ENCODE results near the gene FBXW7. TPM values are rescaled to one million over a fixed set of nuclear protein-coding genes. Genes with fewer than 3 reads are reported as not detected.

Gene FBXW7
- total RNA-seq, 1 experiment from 2014 or later: 27.1 TPM

DNA sequence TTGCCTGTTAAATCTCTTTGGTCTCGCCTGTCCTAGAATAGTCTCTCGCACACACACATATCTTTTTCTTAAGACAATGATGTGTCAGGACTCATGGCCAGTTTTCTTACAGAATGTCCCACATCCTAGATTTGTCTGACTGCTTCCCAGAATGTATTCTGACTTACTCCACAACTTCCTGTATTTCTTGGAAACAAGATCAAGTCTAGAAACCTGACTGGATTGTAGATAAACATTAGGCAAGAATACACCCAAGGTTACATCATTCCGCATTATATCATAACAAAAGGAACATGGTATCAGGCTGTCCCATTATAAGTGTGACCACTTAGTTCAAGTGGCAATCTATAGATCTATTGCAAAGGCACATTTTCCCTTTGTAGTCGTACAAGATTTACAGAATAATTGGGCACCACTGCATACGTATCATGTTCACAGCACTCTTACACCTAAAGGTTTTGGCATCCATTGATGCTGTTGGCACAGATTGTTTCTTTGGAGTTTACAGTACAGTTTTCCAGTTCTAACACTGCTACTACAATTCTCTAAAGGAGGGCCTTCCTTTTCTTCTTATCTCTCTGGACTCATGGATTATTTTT lies 56.4 kb downstream of the FBXW7 start:
- Histone ChIP-seq H3K79me2 (ENCODE audit: insufficient read depth, low read length) (no peaks in the 10 kb centered on the region; the same call in 1 of the 2 replicates), H4K91ac (ENCODE audit: insufficient read length, low read depth, low read length) (no peak overlapping the region), H3K56ac (ENCODE audit: insufficient read length, low read depth, low read length) (no peak overlapping the region), H3K23me2 (ENCODE audit: insufficient read length, low read depth, low read length, poor library complexity, severe bottlenecking) (no peaks in the 10 kb centered on the region), H2AFZ (ENCODE audit: low read length) (no peak overlapping the region), H4K8ac (replicated peaks; ENCODE audit: insufficient read length, low read depth, low read length) (no peak overlapping the region), H3K27me3 (ENCODE audit: insufficient read depth, low read length) (no peaks in the 10 kb centered on the region), H3K9ac (ENCODE audit: extremely low read depth, insufficient read length, low read length) (no peak overlapping the region), H2BK5ac (ENCODE audit: insufficient read length, low read length) (no peak overlapping the region), H4K20me1 (ENCODE audit: control insufficient read depth, insufficient read depth, insufficient read length) (no peaks in the 10 kb centered on the region), H4K5ac (ENCODE audit: insufficient read length, low read depth, low read length) (no peak overlapping the region), H2BK15ac (ENCODE audit: low read depth, low read length) (no peak overlapping the region), H3K4me1 (ENCODE audit: insufficient read depth, low read length) (no peaks in the 10 kb centered on the region), H3K14ac (ENCODE audit: insufficient read depth, low read length) (no peak overlapping the region), H2BK12ac (ENCODE audit: insufficient read length, low read depth, low read length) (no peak overlapping the region), H2BK20ac (ENCODE audit: low read depth, low read length, poor library complexity, severe bottlenecking) (no peak overlapping the region), H3K9me3 (ENCODE audit: control insufficient read depth, low read depth, low read length) (no peaks in the 10 kb centered on the region), H3K4me2 (ENCODE audit: insufficient read depth, insufficient read length, low read length) (no peak overlapping the region), H3K4ac (ENCODE audit: low read depth, low read length) (no peak overlapping the region), H3K79me1 (ENCODE audit: insufficient read depth, low read depth, low read length, poor library complexity, severe bottlenecking) (peaks cover 3% of the 10 kb centered on the region), H3K27ac (ENCODE audit: insufficient read length, low read depth, low read length) (no peak overlapping the region), H2AK5ac (ENCODE audit: insufficient read length, low read length) (no peak overlapping the region), H2BK120ac (ENCODE audit: low read depth, low read length, poor library complexity, severe bottlenecking) (no peak overlapping the region), H3T11ph (ENCODE audit: low read length) (no peak overlapping the region), H3K23ac (ENCODE audit: insufficient read length, low read depth, low read length) (no peak overlapping the region), H3K18ac (ENCODE audit: insufficient read length, low read depth, low read length) (no peak overlapping the region)
- DNase-seq: no peak
- no peak overlapping the region for H3K4me3 Mint-ChIP-seq
- H3K4me1 Mint-ChIP-seq: peaks cover 3 to 9% of the 10 kb centered on the region in 2 experiments; a peak in 1 of 4 replicates
- no peaks in the 10 kb centered on the region for H3K27me3 Mint-ChIP-seq (ENCODE audit: low read depth)
- TF ChIP-seq, protein P1, sequence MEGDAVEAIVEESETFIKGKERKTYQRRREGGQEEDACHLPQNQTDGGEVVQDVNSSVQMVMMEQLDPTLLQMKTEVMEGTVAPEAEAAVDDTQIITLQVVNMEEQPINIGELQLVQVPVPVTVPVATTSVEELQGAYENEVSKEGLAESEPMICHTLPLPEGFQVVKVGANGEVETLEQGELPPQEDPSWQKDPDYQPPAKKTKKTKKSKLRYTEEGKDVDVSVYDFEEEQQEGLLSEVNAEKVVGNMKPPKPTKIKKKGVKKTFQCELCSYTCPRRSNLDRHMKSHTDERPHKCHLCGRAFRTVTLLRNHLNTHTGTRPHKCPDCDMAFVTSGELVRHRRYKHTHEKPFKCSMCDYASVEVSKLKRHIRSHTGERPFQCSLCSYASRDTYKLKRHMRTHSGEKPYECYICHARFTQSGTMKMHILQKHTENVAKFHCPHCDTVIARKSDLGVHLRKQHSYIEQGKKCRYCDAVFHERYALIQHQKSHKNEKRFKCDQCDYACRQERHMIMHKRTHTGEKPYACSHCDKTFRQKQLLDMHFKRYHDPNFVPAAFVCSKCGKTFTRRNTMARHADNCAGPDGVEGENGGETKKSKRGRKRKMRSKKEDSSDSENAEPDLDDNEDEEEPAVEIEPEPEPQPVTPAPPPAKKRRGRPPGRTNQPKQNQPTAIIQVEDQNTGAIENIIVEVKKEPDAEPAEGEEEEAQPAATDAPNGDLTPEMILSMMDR (conservative IDR thresholded peaks at IDR 0.05): no peak
- peaks cover 3 to 12% (median 4%) of the 10 kb centered on the region in 3 experiments; a peak in 5 of 7 replicates for H3K36me3 Mint-ChIP-seq (ENCODE audit: insufficient read depth in 1 of 3, low read depth in 3 of 3)
- H3K9me3 Mint-ChIP-seq: peaks cover 0 to 5% of the 10 kb centered on the region in 2 experiments; a peak in 3 of 5 replicates
- no peak overlapping the region; a peak in 1 of 7 replicates for H3K27ac Mint-ChIP-seq
- WGBS (ENCODE audit: extremely low coverage, insufficient read length, low lambda C conversion rate): no CpG with 5 or more reads among the region's 5 CpGs
